H1 (cell line): ENCODE data around the gene NBAS. TPM values are rescaled to one million over a fixed set of nuclear protein-coding genes. Genes with fewer than 3 reads are reported as not detected.

ENCODE experiments used
- CHD7 ChIP-seq: fragments of 300-600 bp; sonication (generic); IDR thresholded peaks from 2 replicates; pipeline ENCODE4 v1.7.1; 2012; ENCODE audit warnings: low read length, moderate library complexity, mild to moderate bottlenecking, inconsistent platforms; ENCODE audit not compliant: insufficient replicate concordance
- MAFK ChIP-seq: IDR thresholded peaks from 2 replicates; pipeline ENCODE4 v1.6.1; 2012; ENCODE audit warnings: low read depth, mild to moderate bottlenecking, improper control_type of control experiment, low read length
- polyA plus RNA-seq, 7 experiments: library from polyadenylated mRNA; depleted of rRNA in 3 of 7; stranded (reverse) in 5 of 7; unstranded in 2 of 7; fragments of >200 nt in 5 of 7; fragments of 200-250 nt in 2 of 7; gene quantifications; 1 replicate in 5 of 7; 2 replicates in 1 of 7; 4 replicates in 1 of 7; pipeline versions ENCODE4 v1.2.1 to v1.2.3, GENCODE V29; 2011 to 2013; ENCODE audit warnings: missing spikeins in 2 of 7, mixed read lengths in 2 of 7
- total RNA-seq: library from RNA; stranded (reverse); fragmentation: NEBNext Ultra II Directional; extraction: Animal tissue kit (Norgen Biotek cat#: 25700); gene quantifications from 2 replicates; pipeline ENCODE4 v1.2.1, GENCODE V29; 2021

Gene NBAS
- total and polyA plus RNA-seq, 2 of the 8 experiments (the other 6 are each of a cell fraction or from before 2014, with no cell fraction given) = 19.6 to 34.8 TPM

GRCh38 chr2:15346624-15347023, 214.5 kb downstream of the NBAS start (continued):
- TF ChIP-seq CHD7 (no peak), MAFK (no peak)
